ENCODE results near the gene ITGA5. TPM values are rescaled to one million over a fixed set of nuclear protein-coding genes. Genes with fewer than 3 reads are reported as not detected.

The ITGA5 gene
- total RNA-seq, 2 donors from 2014 or later: 80.5 to 144 TPM

DNA sequence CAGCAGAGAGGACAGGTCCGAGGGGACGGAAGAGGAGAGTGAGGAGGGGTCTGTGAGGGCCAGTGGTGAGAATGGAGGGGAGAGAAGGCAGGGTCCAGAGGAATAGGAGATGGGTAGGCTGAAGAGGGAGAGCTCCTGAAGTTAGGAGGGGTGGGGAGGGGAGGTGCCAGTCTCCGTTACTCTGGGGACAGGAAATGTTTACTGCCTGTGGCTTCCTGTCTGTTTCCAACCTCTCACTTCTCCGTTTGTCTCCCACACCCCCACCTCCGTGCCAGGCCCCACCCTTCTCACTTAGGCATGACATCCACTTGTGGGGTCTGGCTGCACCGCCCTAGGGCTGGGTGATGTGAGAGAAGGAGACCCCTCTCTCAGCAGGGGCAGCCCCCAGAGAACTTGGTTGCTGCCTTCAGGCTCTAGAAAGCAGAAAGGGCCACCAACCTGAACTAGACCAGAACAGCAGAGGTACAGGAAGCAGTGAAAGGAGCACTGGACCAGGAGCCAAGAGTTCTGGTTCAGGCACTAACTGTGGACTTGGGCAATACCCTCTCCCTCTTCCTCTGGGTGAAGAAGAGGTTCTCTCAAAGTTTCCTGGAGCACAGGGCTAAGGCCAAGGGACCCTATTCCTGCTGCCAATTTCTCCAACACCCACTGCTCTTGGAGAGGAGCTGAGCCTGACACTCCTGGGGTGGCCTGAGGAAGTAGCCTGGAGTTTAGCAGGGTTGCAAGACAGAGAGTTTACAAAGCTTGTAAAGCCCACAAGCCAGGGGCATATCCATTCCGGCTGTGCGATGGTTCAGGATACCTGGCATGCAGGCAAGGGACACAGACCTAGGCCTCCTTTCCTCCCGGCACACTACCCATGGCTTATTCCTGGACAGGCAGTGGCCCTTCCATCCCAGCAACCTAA lies 5.5 kb downstream of the ITGA5 start:
- peaks cover 0 to 91% of the 10 kb centered on the region in 2 donors for H3K4me1 ChIP-seq
- no peaks in the 10 kb centered on the region for H3K9me3 ChIP-seq
- no peaks in the 10 kb centered on the region for H3K27me3 ChIP-seq
- H3K4me3 ChIP-seq: peak overlapping the region; percentile 9 to 18
- no peak for DNase-seq (ENCODE audit: low spot score)
- TF ChIP-seq, protein P1, sequence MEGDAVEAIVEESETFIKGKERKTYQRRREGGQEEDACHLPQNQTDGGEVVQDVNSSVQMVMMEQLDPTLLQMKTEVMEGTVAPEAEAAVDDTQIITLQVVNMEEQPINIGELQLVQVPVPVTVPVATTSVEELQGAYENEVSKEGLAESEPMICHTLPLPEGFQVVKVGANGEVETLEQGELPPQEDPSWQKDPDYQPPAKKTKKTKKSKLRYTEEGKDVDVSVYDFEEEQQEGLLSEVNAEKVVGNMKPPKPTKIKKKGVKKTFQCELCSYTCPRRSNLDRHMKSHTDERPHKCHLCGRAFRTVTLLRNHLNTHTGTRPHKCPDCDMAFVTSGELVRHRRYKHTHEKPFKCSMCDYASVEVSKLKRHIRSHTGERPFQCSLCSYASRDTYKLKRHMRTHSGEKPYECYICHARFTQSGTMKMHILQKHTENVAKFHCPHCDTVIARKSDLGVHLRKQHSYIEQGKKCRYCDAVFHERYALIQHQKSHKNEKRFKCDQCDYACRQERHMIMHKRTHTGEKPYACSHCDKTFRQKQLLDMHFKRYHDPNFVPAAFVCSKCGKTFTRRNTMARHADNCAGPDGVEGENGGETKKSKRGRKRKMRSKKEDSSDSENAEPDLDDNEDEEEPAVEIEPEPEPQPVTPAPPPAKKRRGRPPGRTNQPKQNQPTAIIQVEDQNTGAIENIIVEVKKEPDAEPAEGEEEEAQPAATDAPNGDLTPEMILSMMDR (IDR thresholded peaks at IDR 0.05): no peak
- peak overlapping the region; percentile 81 to 83 for H3K27ac ChIP-seq
- H3K36me3 ChIP-seq: peaks cover 31% of the 10 kb centered on the region

DNA sequence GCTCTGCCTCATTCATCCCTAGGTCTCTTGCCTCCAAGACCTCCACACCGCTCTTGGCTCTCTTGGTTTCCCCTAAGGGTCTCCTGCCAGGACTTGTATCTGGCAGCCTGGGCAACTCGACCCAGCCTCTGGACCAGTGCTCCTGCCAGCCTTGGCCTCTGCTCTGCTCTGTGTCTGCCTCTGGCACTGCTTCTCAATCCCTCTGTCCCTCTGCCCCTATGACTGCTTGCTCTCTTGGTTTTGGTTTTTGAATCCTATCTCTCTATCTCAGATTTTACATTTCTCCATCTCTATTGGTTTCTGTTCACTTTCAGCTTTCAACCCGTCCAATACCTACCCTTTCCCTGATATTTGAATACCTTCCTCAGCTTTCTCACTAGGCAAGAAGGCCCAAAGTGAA lies 6.3 kb downstream of the ITGA5 start:
- H3K9me3 ChIP-seq: no peaks in the 10 kb centered on the region
- peak overlapping the region in 1 of 2 donors; percentile 18 for H3K4me3 ChIP-seq
- H3K27me3 ChIP-seq: no peaks in the 10 kb centered on the region
- H3K4me1 ChIP-seq: peaks cover 0 to 97% of the 10 kb centered on the region in 2 donors
- no peak for DNase-seq (ENCODE audit: low spot score)
- H3K27ac ChIP-seq: peak overlapping the region; percentile 81 to 83
- TF ChIP-seq, protein P1 (IDR thresholded peaks at IDR 0.05): no peak
- H3K36me3 ChIP-seq: peaks cover 39% of the 10 kb centered on the region

DNA sequence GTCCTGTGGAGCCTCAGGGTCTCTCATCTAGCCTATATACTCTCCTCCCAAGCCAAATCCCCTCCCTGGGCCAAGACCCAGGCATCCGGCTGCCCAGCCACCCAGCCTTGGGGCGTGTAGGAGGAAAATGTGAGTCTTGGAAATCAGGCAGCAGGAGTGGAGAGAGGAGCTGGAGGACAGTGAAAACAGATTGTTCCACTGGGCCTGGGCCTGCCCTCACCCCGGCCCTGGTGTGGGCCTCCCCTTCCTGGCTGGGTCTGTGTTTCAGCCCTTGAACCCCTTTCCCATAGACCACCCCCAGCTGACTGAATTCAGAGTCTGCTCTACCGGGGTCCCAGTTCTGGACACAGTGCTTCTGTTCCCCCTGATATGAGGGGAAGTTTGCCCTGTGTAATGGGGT lies 6.7 kb downstream of the ITGA5 start:
- Histone ChIP-seq H3K4me3 (peak overlapping the region in 1 of 2 donors; percentile 5), H3K27ac (peak overlapping the region; percentile 81 to 83), H3K9me3 (no peaks in the 10 kb centered on the region), H3K36me3 (peaks cover 43% of the 10 kb centered on the region), H3K4me1 (peaks cover 0 to 97% of the 10 kb centered on the region in 2 donors), H3K27me3 (no peaks in the 10 kb centered on the region)
- TF ChIP-seq, protein P1 (IDR thresholded peaks at IDR 0.05): no peak
- DNase-seq (ENCODE audit: low spot score): no peak

DNA sequence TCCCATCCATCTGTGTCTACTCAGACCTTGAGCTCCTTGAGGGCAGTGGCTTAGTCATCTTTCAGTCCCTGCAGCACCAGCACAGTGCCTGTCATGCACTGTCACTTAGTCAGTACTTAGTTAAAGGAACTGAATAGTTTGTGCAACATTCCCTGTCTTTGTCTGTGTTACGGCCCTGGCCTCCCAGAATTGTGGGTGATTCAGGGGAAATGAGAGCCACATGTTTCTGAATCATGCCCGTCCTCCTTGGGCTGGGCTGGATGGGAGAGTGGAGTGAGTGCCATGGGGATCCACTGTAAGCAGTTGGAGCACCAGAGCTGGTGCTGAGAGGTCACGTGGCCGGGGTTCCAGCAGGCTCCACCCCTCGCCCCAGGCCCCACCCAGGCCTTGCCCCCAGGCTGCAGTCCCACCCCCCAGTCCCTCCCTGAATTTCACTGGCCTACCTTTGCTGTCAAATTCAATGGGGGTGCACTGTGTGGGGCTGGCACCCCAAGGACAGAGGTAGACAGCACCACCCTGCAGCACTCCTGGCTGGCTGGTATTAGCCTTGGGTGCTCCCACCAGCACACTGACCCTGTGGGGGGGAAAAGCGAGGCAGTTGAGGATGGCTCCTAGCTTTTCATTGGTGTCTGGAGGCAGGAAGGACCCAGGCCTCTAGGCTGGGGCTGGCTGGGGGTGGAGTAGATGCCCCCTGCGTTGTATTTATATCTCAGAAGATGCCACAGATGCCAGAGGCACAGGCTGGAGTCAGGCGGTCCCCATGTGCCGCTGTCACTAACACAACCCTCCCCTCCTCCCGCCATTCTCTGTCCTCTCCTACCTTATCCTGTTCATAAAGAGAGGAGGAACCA lies 7.5 kb downstream of the ITGA5 start:
- DNase-seq (ENCODE audit: low spot score): peak; percentile 90
- Histone ChIP-seq H3K27me3 (no peaks in the 10 kb centered on the region), H3K36me3 (peaks cover 50% of the 10 kb centered on the region), H3K4me3 (peak overlapping the region in 1 of 2 donors; percentile 5), H3K4me1 (peaks cover 0 to 95% of the 10 kb centered on the region in 2 donors), H3K9me3 (no peaks in the 10 kb centered on the region), H3K27ac (peak overlapping the region; percentile 81 to 83)
- TF ChIP-seq, protein P1 (IDR thresholded peaks at IDR 0.05): no peak

DNA sequence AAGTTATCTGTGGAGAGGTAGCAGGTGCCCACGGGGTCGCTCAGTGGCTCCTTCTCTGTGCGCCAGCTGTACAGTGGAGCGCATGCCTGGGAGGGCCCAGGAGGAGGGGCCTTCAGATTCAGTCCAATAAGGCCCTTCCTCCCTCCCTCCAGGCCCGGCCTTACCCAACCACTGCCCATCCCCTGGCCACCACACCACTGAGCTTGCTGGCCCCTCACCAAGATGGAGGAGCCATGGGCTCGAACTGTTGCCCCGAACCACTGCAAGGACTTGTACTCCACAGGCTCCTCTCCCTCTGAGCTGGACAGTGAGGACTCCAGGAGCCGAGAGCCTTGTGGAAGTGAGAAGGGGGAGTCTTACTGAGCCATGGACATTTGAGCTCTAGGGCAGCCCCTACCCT lies 9.8 kb downstream of the ITGA5 start:
- Histone ChIP-seq H3K4me3 (no peak overlapping the region), H3K4me1 (peaks cover 0 to 75% of the 10 kb centered on the region in 2 donors), H3K9me3 (no peaks in the 10 kb centered on the region), H3K36me3 (peaks cover 74% of the 10 kb centered on the region), H3K27ac (peak overlapping the region in 1 of 2 donors; percentile 18), H3K27me3 (no peaks in the 10 kb centered on the region)
- DNase-seq (ENCODE audit: low spot score): no peak
- TF ChIP-seq, protein P1 (IDR thresholded peaks at IDR 0.05): no peak

Data from right atrium auricular region (tissue), 2 donors.